Activated naive CD4-positive, alpha-beta T cell treated with anti-CD3 and anti-CD28 coated beads, Interleukin-2, amount 10 ng/mL, durations not matched to agents 5 hours and 36 hours (primary cell): Measurements from ENCODE around the gene MAP4K5. TPM values are rescaled to one million over a fixed set of nuclear protein-coding genes. Genes with fewer than 3 reads are reported as not detected.

Experiments used
- total RNA-seq, 2 experiments: library from RNA; stranded (reverse); gene quantifications; one replicate each; pipeline ENCODE4 v1.2.3, GENCODE V29; 2021

Gene MAP4K5
- total RNA-seq = 10 to 100 TPM; 24.1 to 24.7 TPM

GRCh38 chr14:50532502-50533240 lies at the start of gene MAP4K5:
MAP4K5 (minus strand) TSS chr14:50532569; CDS start chr14:50532049, 520 bp downstream.

GRCh38 chr14:50559990-50560930 lies 27.9 kb upstream of the MAP4K5 start, which contains the start of gene ATL1:
ATL1 (plus strand) TSS chr14:50560145; CDS start chr14:50560266, 121 bp downstream.

GRCh38 chr14:50396631-50397389 lies 135.6 kb downstream of the MAP4K5 start, which contains the start of gene CDKL1:
CDKL1 (minus strand) TSS chr14:50396881; CDS start chr14:50395868, 1,013 bp downstream.

Other genes with a start within 250 kb of the MAP4K5 start
- 1 to 10 TPM; 7.0 to 9.5 TPM for gene L2HGDH, start 220.3 kb downstream of the MAP4K5 start, total RNA-seq
- 10 to 100 TPM; 19.9 to 20.4 TPM for gene DMAC2L, start 220.2 kb downstream of the MAP4K5 start, total RNA-seq
- 10 to 100 TPM; 10.5 to 14.7 TPM for gene CDKL1, start 135.7 kb downstream of the MAP4K5 start, total RNA-seq
- gene ATL1, start 27.6 kb upstream of the MAP4K5 start, total RNA-seq = 1 to 10 TPM in 1 of 2 experiments, under 1 TPM in 1; 0.24 to 1.2 TPM
- gene SAV1, start 135.7 kb upstream of the MAP4K5 start, total RNA-seq = 1 to 10 TPM; 3.7 to 4.3 TPM